IPS-NIHi11 (cell line): Measurements from ENCODE around the gene TMTC2.

Experiments used
- DNase-seq: peaks from one replicate; pipeline ENCODE4 v3.0.0; 2012; ENCODE audit warnings: mixed read lengths, low spot score

The TMTC2 gene

GRCh38 chr12:82686168-82687020 is at the start of gene TMTC2:
TSS of gene TMTC2 (plus strand) at chr12:82686906.
- peak; percentile 91 for DNase-seq

- no peak for DNase-seq
These were observed 48.4 kb upstream of the TMTC2 start for GRCh38 chr12:82638324-82638723.

- DNase-seq: no peak
These were observed 41.8 kb upstream of the TMTC2 start for GRCh38 chr12:82644896-82645295.

- DNase-seq: no peak
These were observed 41.3 kb upstream of the TMTC2 start for GRCh38 chr12:82645414-82645813.

- DNase-seq: no peak
These were observed 38.9 kb upstream of the TMTC2 start for GRCh38 chr12:82647853-82648252.

- DNase-seq: no peak
These were observed 38.3 kb upstream of the TMTC2 start for GRCh38 chr12:82648259-82648909.

GRCh38 chr12:82650627-82651337 is 35.9 kb upstream of the TMTC2 start:
- DNase-seq: peak; percentile 12

- no peak for DNase-seq
These were observed 35.2 kb upstream of the TMTC2 start for GRCh38 chr12:82651489-82651888.

- no peak for DNase-seq
These were observed 34.6 kb upstream of the TMTC2 start for GRCh38 chr12:82652071-82652470.

GRCh38 chr12:82655751-82656150 is 31.0 kb upstream of the TMTC2 start:
- no peak for DNase-seq

- DNase-seq: no peak
These were observed 27.1 kb upstream of the TMTC2 start for GRCh38 chr12:82659343-82660207.

GRCh38 chr12:82660541-82661325 is 26.0 kb upstream of the TMTC2 start:
- no peak for DNase-seq

- DNase-seq: no peak
These were observed 22.8 kb upstream of the TMTC2 start for GRCh38 chr12:82663893-82664292.

- peak; percentile 40 for DNase-seq
These were observed 21.4 kb upstream of the TMTC2 start for GRCh38 chr12:82665142-82665923.

GRCh38 chr12:82666830-82667229 is 19.9 kb upstream of the TMTC2 start:
- no peak for DNase-seq

- DNase-seq: no peak
These were observed 15.0 kb upstream of the TMTC2 start for GRCh38 chr12:82671673-82672195.

GRCh38 chr12:82672811-82673495 is 13.8 kb upstream of the TMTC2 start:
- no peak for DNase-seq

- DNase-seq: no peak
These were observed 13.0 kb upstream of the TMTC2 start for GRCh38 chr12:82673698-82674097.

GRCh38 chr12:82675246-82675645 is 11.5 kb upstream of the TMTC2 start:
- no peak for DNase-seq
